ENCODE data around the gene SEC24D. TPM values are rescaled to one million over a fixed set of nuclear protein-coding genes. Genes with fewer than 3 reads are reported as not detected.

The SEC24D gene
- total RNA-seq, 1 donor = 16.2 TPM

GRCh38 chr4:118729287-118730286 is 106.3 kb downstream of the SEC24D start:
- no peak for DNase-seq (ENCODE audit: low read depth in 2 of 3, low spot score in 2 of 3)

GRCh38 chr4:118727360-118727759 is 108.6 kb downstream of the SEC24D start:
- no peak for DNase-seq (ENCODE audit: low read depth in 2 of 3, low spot score in 2 of 3)

GRCh38 chr4:118723369-118723768 is 112.6 kb downstream of the SEC24D start:
- DNase-seq (ENCODE audit: low read depth in 2 of 3, low spot score in 2 of 3) = no peak

GRCh38 chr4:118721752-118722151 is 114.2 kb downstream of the SEC24D start:
- no peak for DNase-seq (ENCODE audit: low read depth in 2 of 3, low spot score in 2 of 3)

GRCh38 chr4:118718511-118719170 is 117.3 kb downstream of the SEC24D start:
- no peak for DNase-seq (ENCODE audit: low read depth in 2 of 3, low spot score in 2 of 3)

GRCh38 chr4:118716304-118716703 is 119.6 kb downstream of the SEC24D start:
- no peak for DNase-seq (ENCODE audit: low read depth in 2 of 3, low spot score in 2 of 3)

- no peak for DNase-seq (ENCODE audit: low read depth in 2 of 3, low spot score in 2 of 3)
These were observed 121.2 kb downstream of the SEC24D start for GRCh38 chr4:118714682-118715081.

GRCh38 chr4:118712872-118713271 is 123.1 kb downstream of the SEC24D start:
- DNase-seq (ENCODE audit: low read depth in 2 of 3, low spot score in 2 of 3) = no peak

- no peak for DNase-seq (ENCODE audit: low read depth in 2 of 3, low spot score in 2 of 3)
These were observed 124.9 kb downstream of the SEC24D start for GRCh38 chr4:118711052-118711451.

- DNase-seq (ENCODE audit: low read depth in 2 of 3, low spot score in 2 of 3) = no peak
These were observed 132.8 kb downstream of the SEC24D start for GRCh38 chr4:118703118-118703517.

- peak; percentile 67 to 96 (median 93) for DNase-seq (ENCODE audit: low read depth in 2 of 3, low spot score in 2 of 3)
These were observed 150.8 kb downstream of the SEC24D start, which contains the start of gene METTL14 for GRCh38 chr4:118684873-118685811. METTL14 (plus strand) TSS chr4:118685392; CDS start chr4:118685535, 143 bp downstream.

- DNase-seq (ENCODE audit: low read depth in 2 of 3, low spot score in 2 of 3) = no peak
These were observed 152.4 kb downstream of the SEC24D start for GRCh38 chr4:118683513-118683912.

- DNase-seq (ENCODE audit: low read depth in 2 of 3, low spot score in 2 of 3) = peak in 2 of 3 donors; percentile 18 to 29
These were observed 153.0 kb downstream of the SEC24D start for GRCh38 chr4:118682928-118683327.

GRCh38 chr4:118680808-118681207 is 155.1 kb downstream of the SEC24D start:
- no peak for DNase-seq (ENCODE audit: low read depth in 2 of 3, low spot score in 2 of 3)

GRCh38 chr4:118676128-118676527 is 159.8 kb downstream of the SEC24D start:
- no peak for DNase-seq (ENCODE audit: low read depth in 2 of 3, low spot score in 2 of 3)

Other genes with a start within 250 kb of the SEC24D start
- gene METTL14, start 150.7 kb downstream of the SEC24D start, total RNA-seq = 9.2 TPM
- gene SYNPO2, start 52.7 kb upstream of the SEC24D start, total RNA-seq = 0.27 TPM